ENCODE measurements around the gene GRAMD1A. TPM values are rescaled to one million over a fixed set of nuclear protein-coding genes. Genes with fewer than 3 reads are reported as not detected.

The GRAMD1A gene
- total and polyA plus RNA-seq, 11 donors: 21.8 to 64.5 (median 31.3) TPM

- H3K27ac ChIP-seq: peak overlapping the region; percentile 93 to 100 (median 98)
- ATAC-seq: peak in 1 of 4 donors; percentile 18
- intact Hi-C loops (cut with DNase I): no loop called here
- no peaks in the 10 kb centered on the region for H3K9me3 ChIP-seq
- no peaks in the 10 kb centered on the region for H3K27me3 ChIP-seq
- H3K4me3 ChIP-seq: peak overlapping the region; percentile 76 to 99 (median 91)
- no peak for TF ChIP-seq CTCF (IDR thresholded peaks at IDR 0.05)
- TF ChIP-seq POLR2A (IDR thresholded peaks at IDR 0.05): no peak
- DNase-seq: peak in 1 of 5 donors; percentile 72
- WGBS, 4 donors: 51 to 63% (median 53%) methylated on average over 13 of the region's 13 CpGs
- H3K36me3 ChIP-seq: peaks cover 0 to 7% (median 2%) of the 10 kb centered on the region in 9 donors
- peaks cover 0 to 88% (median 58%) of the 10 kb centered on the region in 12 donors for H3K4me1 ChIP-seq
Measured at GRCh38 chr19:34998777-34999497, 1.2 kb upstream of the GRAMD1A start.

- peaks cover 0 to 7% (median 2%) of the 10 kb centered on the region in 9 donors for H3K36me3 ChIP-seq
- intact Hi-C loops (cut with DNase I): no loop called here
- ATAC-seq (no peak), DNase-seq (no peak)
- no peaks in the 10 kb centered on the region for H3K9me3 ChIP-seq
- H3K27ac ChIP-seq: peak overlapping the region; percentile 93 to 100 (median 98)
- peak in 1 of 2 donors; percentile 24 for TF ChIP-seq POLR2A (IDR thresholded peaks at IDR 0.05)
- no peak for TF ChIP-seq CTCF (IDR thresholded peaks at IDR 0.05)
- 0 to 1% (median 1%) methylated on average over 7 to 37 of the region's 37 CpGs; no CpG with 5 or more reads in 1 of the 4 donors for WGBS, 4 donors
- H3K27me3 ChIP-seq: no peaks in the 10 kb centered on the region
- peaks cover 0 to 85% (median 51%) of the 10 kb centered on the region in 12 donors for H3K4me1 ChIP-seq
- H3K4me3 ChIP-seq: peak overlapping the region; percentile 76 to 99 (median 91)
Measured at GRCh38 chr19:35000338-35000646, 169 bp downstream of the GRAMD1A start.

GRCh38 chr19:35000647-35001501, 751 bp downstream of the GRAMD1A start:
- Histone ChIP-seq H3K27ac (peak overlapping the region; percentile 93 to 100 (median 98)), H3K36me3 (peaks cover 0 to 13% (median 7%) of the 10 kb centered on the region in 9 donors), H3K4me3 (peak overlapping the region; percentile 76 to 99 (median 91)), H3K9me3 (no peaks in the 10 kb centered on the region), H3K4me1 (peaks cover 0 to 85% (median 47%) of the 10 kb centered on the region in 12 donors), H3K27me3 (no peaks in the 10 kb centered on the region)
- TF ChIP-seq POLR2A (IDR thresholded peaks at IDR 0.05) (no peak), CTCF (IDR thresholded peaks at IDR 0.05) (no peak)
- peak in 2 of 5 donors; percentile 51 to 55 for DNase-seq
- ATAC-seq: peak in 1 of 4 donors; percentile 5
- 3 to 8% (median 4%) methylated on average over 12 to 46 of the region's 46 CpGs for WGBS, 4 donors
- intact Hi-C loops (cut with DNase I): no loop called here

GRCh38 chr19:35002037-35002535, 2.0 kb downstream of the GRAMD1A start:
- ATAC-seq (no peak), DNase-seq (no peak)
- H3K9me3 ChIP-seq: no peaks in the 10 kb centered on the region
- intact Hi-C loops (cut with DNase I): no loop called here
- 89 to 91% (median 90%) methylated on average over 11 of the region's 11 CpGs for WGBS, 4 donors
- peak overlapping the region in 4 of 12 donors; percentile 90 to 99 (median 94) for H3K4me3 ChIP-seq
- H3K36me3 ChIP-seq: peaks cover 0 to 22% (median 10%) of the 10 kb centered on the region in 9 donors
- no peak for TF ChIP-seq CTCF (IDR thresholded peaks at IDR 0.05)
- no peak for TF ChIP-seq POLR2A (IDR thresholded peaks at IDR 0.05)
- peak overlapping the region in 3 of 12 donors; percentile 13 to 97 (median 96) for H3K27ac ChIP-seq
- H3K4me1 ChIP-seq: peaks cover 0 to 82% (median 46%) of the 10 kb centered on the region in 12 donors
- H3K27me3 ChIP-seq: no peaks in the 10 kb centered on the region
